Panc1 (cell line): ENCODE results near the gene MCAM. TPM values are rescaled to one million over a fixed set of nuclear protein-coding genes. Genes with fewer than 3 reads are reported as not detected.

Experiments used
- ATAC-seq: fragments of 200-7000 bp; cut with Tn5 transposase; 2 replicates; pipeline ENCODE4 v1.9.1; 2020; ENCODE audit warnings: mild to moderate bottlenecking, moderate library complexity
- BruUV-seq: library from RNA; stranded (reverse); fragments of 400-500 nt; replicated peaks from 2 replicates; lab custom pipeline; 2021; lab: Mats Ljungman, UMichigan
- CTCF ChIA-PET: fragments of 300-600 bp; sonication (Branson Sonifier 250); formaldehyde crosslinking; loops from one replicate; lab custom pipeline; 2022; ENCODE audit warnings: antibody characterized with exemption; lab: Charles Lee
- POLR2A ChIA-PET: fragments of 300-600 bp; sonication (Branson Sonifier 250); formaldehyde crosslinking; loops from one replicate; lab custom pipeline; 2022; ENCODE audit warnings: antibody characterized with exemption; lab: Charles Lee
- DNase-seq: peaks from one replicate; pipeline ENCODE4 v3.0.0-alpha.2; 2010; ENCODE audit warnings: low read depth, low spot score
- H3K27ac ChIP-seq: 2 replicates; pipeline ENCODE4 v1.5.1; 2011; ENCODE audit warnings: mild to moderate bottlenecking, low read length, inconsistent platforms
- H3K27me3 ChIP-seq: fragments of 200-500 bp; sonication (Bioruptor generic); 2 replicates; pipeline ENCODE4 v1.6.0; 2014; ENCODE audit warnings: low read length, inconsistent platforms; ENCODE audit not compliant: control insufficient read depth, insufficient read depth
- H3K36me3 ChIP-seq: fragments of 200-500 bp; sonication (Bioruptor generic); 2 replicates; pipeline ENCODE4 v1.5.1; 2014; ENCODE audit warnings: inconsistent platforms, mild to moderate bottlenecking, low read length, moderate library complexity; ENCODE audit not compliant: control insufficient read depth, insufficient read depth
- H3K4me1 ChIP-seq: 2 replicates; pipeline ENCODE4 v1.5.1; 2011; ENCODE audit warnings: inconsistent platforms, mild to moderate bottlenecking, low read length, moderate library complexity; ENCODE audit not compliant: control insufficient read depth, insufficient read depth
- H3K4me3 ChIP-seq, 2 experiments: 2 replicates each; pipeline ENCODE4 v1.5.1; 2011 to 2012; ENCODE audit warnings: low read depth in 2 of 2, low read length in 2 of 2, mild to moderate bottlenecking in 2 of 2, inconsistent platforms in 1 of 2, moderate library complexity in 1 of 2
- H3K9me3 ChIP-seq: fragments of 200-500 bp; sonication (Bioruptor generic); 2 replicates; pipeline ENCODE4 v1.5.1; 2014; ENCODE audit warnings: low read depth, mild to moderate bottlenecking, inconsistent platforms, low read length, moderate library complexity; ENCODE audit not compliant: control insufficient read depth, insufficient read depth
- POLR2AphosphoS5 ChIP-seq: IDR thresholded peaks from 2 replicates; pipeline ENCODE4 v1.6.1; 2012; ENCODE audit warnings: mild to moderate bottlenecking, low read depth, low read length, moderate library complexity
- SIN3A ChIP-seq: IDR thresholded peaks from 2 replicates; pipeline ENCODE4 v1.6.1; 2012; ENCODE audit warnings: low read depth, mild to moderate bottlenecking, low read length, moderate library complexity, borderline replicate concordance; ENCODE audit not compliant: insufficient read depth
- TCF7L2 ChIP-seq: IDR thresholded peaks from 2 replicates; pipeline ENCODE4 v1.6.1; 2011; ENCODE audit warnings: mild to moderate bottlenecking, low read depth, low read length, inconsistent platforms
- in situ Hi-C: cut with HindIII; loops from 2 replicates; pipeline ENCODE4 v1.10.0; 2016; ENCODE audit warnings: low sequenced_read_pairs, low pct_unique_long_range_greater_than_20kb
- intact Hi-C: fragments of 100-400 bp; cut with micrococcal nuclease; formaldehyde crosslinking; loops from one replicate; pipeline ENCODE4 v1.10.0; 2022; ENCODE audit not compliant: unreplicated experiment
- total RNA-seq: library from RNA; stranded (reverse); gene quantifications from one replicate; pipeline ENCODE4 v1.2.1, GENCODE V29; 2021; ENCODE audit not compliant: unreplicated experiment
- TF ChIP-seq, protein P1 (sequence below), 2 experiments: IDR thresholded peaks; 2 replicates each; pipeline ENCODE4 v1.6.1; 2011 to 2012; ENCODE audit warnings: low read depth in 2 of 2, control low read depth in 1 of 2, low read length in 1 of 2, mild to moderate bottlenecking in 1 of 2, moderate library complexity in 1 of 2; ENCODE audit not compliant: insufficient read depth in 1 of 2
- TF ChIP-seq, protein P2 (sequence below): fragments of 450-650 bp; IDR thresholded peaks from 2 replicates; pipeline ENCODE4 v1.5.1; 2017; ENCODE audit warnings: mild to moderate bottlenecking

MCAM gene
- total RNA-seq, 1 experiment from 2014 or later, result 27.2 TPM

DNA sequence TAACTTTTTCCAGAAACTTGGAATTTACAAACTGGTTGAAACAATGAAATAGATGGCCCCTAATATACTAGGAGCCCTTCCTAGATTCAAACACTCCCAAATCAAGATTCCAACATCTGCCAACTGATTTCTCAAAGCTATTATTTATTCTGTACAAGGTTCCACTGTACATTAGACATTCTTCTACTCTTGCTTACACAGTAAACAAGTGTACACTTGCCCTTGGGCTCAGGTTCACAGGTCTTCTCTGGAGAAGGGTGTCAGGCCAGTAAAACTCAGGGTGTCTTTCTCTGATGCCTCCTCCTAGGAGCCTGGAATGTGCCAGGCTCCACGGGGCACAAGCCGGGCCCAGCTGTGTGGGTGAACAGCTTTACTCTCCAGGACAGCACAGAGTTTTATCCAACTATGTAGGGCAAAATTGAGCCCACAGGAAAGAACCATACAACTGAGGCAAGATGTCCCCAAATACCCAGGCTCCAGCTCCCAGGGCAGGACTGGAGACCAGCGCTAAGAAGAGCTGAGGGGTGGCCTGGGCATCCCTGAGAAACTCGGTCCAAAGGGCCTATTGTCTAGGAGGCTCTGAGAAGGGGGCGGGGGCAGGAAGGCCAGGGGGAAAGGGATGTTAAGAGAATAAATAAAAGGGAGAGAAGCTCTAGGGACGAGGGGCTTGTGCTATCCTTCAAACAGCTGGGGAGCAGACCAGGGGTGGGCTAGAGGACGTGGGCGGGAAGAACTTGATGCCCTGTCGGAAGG, 38.3 kb upstream of the MCAM start:
- Histone ChIP-seq H3K9me3 (no peaks in the 10 kb centered on the region), H3K27me3 (no peaks in the 10 kb centered on the region), H3K4me3 (no peak overlapping the region), H3K4me1 (peaks cover 3% of the 10 kb centered on the region; the same call in 1 of the 2 replicates), H3K27ac (no peak overlapping the region), H3K36me3 (no peaks in the 10 kb centered on the region)
- in situ Hi-C loops (no loop called here), intact Hi-C loops (no loop called here)
- no peak for ATAC-seq
- DNase-seq, result no peak
- CTCF ChIA-PET, result interaction anchor here (0.6 to 1.2 kb wide), 6 partner anchors 17 to 817 kb away, joined by 3 to 10 read pairs (median 4); no protein-coding TSS in a partner anchor
- POLR2A ChIA-PET, result no interaction called here
- TF ChIP-seq, protein P1, sequence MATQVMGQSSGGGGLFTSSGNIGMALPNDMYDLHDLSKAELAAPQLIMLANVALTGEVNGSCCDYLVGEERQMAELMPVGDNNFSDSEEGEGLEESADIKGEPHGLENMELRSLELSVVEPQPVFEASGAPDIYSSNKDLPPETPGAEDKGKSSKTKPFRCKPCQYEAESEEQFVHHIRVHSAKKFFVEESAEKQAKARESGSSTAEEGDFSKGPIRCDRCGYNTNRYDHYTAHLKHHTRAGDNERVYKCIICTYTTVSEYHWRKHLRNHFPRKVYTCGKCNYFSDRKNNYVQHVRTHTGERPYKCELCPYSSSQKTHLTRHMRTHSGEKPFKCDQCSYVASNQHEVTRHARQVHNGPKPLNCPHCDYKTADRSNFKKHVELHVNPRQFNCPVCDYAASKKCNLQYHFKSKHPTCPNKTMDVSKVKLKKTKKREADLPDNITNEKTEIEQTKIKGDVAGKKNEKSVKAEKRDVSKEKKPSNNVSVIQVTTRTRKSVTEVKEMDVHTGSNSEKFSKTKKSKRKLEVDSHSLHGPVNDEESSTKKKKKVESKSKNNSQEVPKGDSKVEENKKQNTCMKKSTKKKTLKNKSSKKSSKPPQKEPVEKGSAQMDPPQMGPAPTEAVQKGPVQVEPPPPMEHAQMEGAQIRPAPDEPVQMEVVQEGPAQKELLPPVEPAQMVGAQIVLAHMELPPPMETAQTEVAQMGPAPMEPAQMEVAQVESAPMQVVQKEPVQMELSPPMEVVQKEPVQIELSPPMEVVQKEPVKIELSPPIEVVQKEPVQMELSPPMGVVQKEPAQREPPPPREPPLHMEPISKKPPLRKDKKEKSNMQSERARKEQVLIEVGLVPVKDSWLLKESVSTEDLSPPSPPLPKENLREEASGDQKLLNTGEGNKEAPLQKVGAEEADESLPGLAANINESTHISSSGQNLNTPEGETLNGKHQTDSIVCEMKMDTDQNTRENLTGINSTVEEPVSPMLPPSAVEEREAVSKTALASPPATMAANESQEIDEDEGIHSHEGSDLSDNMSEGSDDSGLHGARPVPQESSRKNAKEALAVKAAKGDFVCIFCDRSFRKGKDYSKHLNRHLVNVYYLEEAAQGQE (IDR thresholded peaks at IDR 0.05; ENCODE audit: insufficient read depth in 1 of 2, low read depth in 2 of 2, low read length in 1 of 2), result no peak
- TF ChIP-seq SIN3A, result no peak
- no peak for TF ChIP-seq POLR2AphosphoS5
- TF ChIP-seq, protein P2, sequence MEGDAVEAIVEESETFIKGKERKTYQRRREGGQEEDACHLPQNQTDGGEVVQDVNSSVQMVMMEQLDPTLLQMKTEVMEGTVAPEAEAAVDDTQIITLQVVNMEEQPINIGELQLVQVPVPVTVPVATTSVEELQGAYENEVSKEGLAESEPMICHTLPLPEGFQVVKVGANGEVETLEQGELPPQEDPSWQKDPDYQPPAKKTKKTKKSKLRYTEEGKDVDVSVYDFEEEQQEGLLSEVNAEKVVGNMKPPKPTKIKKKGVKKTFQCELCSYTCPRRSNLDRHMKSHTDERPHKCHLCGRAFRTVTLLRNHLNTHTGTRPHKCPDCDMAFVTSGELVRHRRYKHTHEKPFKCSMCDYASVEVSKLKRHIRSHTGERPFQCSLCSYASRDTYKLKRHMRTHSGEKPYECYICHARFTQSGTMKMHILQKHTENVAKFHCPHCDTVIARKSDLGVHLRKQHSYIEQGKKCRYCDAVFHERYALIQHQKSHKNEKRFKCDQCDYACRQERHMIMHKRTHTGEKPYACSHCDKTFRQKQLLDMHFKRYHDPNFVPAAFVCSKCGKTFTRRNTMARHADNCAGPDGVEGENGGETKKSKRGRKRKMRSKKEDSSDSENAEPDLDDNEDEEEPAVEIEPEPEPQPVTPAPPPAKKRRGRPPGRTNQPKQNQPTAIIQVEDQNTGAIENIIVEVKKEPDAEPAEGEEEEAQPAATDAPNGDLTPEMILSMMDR, result no peak
- no peak for TF ChIP-seq TCF7L2
- no TSS peak for BruUV-seq

DNA sequence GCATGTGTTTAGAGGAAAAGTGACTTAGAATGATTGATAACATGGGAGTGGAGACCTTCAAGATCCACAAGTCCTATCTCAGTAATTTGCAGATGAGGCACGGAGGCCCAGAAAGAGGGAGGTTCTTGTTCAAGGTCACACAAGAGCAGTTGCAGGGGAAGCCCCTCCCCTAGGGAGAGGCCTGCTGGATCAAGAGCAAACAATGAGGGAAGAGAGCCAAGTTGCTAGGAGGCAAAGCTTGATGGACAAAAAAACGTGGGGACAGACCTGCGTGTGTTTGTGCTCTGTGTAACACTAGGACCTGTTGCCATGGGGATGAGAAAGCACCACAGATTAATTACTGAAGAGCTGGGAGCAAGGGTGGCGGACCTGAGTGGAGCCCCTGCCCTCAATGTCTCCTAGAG, 35.9 kb upstream of the MCAM start:
- no peak for ATAC-seq
- no TSS peak for BruUV-seq
- intact Hi-C loops (no loop called here), in situ Hi-C loops (no loop called here)
- DNase-seq, result no peak
- Histone ChIP-seq H3K27ac (no peak overlapping the region), H3K36me3 (no peaks in the 10 kb centered on the region), H3K4me1 (peaks cover 3% of the 10 kb centered on the region; the same call in 1 of the 2 replicates), H3K27me3 (no peaks in the 10 kb centered on the region), H3K9me3 (no peaks in the 10 kb centered on the region), H3K4me3 (no peak overlapping the region)
- POLR2A ChIA-PET, result interaction anchor here (0.6 kb wide), 1 partner anchor 104 kb away, joined by 3 read pairs; no protein-coding TSS in a partner anchor
- CTCF ChIA-PET, result interaction anchor here (0.6 kb wide), 1 partner anchor 59 kb away, joined by 3 read pairs; no protein-coding TSS in a partner anchor
- TF ChIP-seq, protein P1 (IDR thresholded peaks at IDR 0.05; ENCODE audit: insufficient read depth in 1 of 2, low read depth in 2 of 2, low read length in 1 of 2), result no peak
- TF ChIP-seq, protein P2, result no peak
- TF ChIP-seq POLR2AphosphoS5, result no peak
- no peak for TF ChIP-seq SIN3A
- TF ChIP-seq TCF7L2, result no peak
